ENCODE data around the gene EPB41. TPM values are rescaled to one million over a fixed set of nuclear protein-coding genes. Genes with fewer than 3 reads are reported as not detected.

The EPB41 gene
- total and polyA plus RNA-seq, 4 donors, result 10.7 to 189 (median 38.1) TPM

DNA sequence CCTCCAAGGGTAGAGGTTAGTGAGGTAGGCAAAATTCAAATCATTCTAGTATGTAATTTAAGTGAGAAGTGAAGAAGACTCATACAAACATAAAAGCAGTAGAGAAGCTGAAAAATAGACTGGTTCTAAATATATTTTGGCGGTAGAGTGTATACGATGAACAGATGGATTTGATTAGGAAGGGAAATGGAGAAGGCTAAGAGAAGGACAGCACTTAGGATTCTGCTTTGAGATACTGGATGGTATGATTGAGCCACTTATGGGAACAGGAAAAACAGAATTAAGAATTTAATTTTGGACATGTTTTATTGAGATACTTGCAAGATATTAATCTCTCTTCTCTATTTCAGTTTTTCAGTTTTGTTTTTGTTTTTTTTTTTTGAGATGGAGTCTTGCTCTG is 60.1 kb downstream of the EPB41 start:
- Histone ChIP-seq H3K9ac (ENCODE audit: low read depth in 1 of 2, low read length in 2 of 2) (peak overlapping the region in 1 of 2 donors; percentile 82), H3K4me1 (ENCODE audit: control insufficient read depth in 4 of 4, insufficient read depth in 4 of 4, low read length in 3 of 4) (peaks cover 0 to 12% (median 6%) of the 10 kb centered on the region in 4 donors), H3K27me3 (ENCODE audit: control insufficient read depth in 4 of 4, insufficient read depth in 4 of 4, low read length in 3 of 4) (no peaks in the 10 kb centered on the region), H3K36me3 (ENCODE audit: control insufficient read depth in 4 of 4, insufficient read depth in 3 of 4, low read depth in 1 of 4, low read length in 3 of 4) (no peaks in the 10 kb centered on the region), H3K27ac (ENCODE audit: low read depth in 1 of 2, low read length in 2 of 2) (peak overlapping the region; percentile 73 to 90), H3K9me3 (ENCODE audit: control insufficient read depth in 4 of 4, low read length in 3 of 4) (no peaks in the 10 kb centered on the region), H3K4me3 (ENCODE audit: low read depth in 1 of 3, low read length in 3 of 3) (no peak overlapping the region)
- WGBS, result 95% methylated on average over 2 of the region's 2 CpGs
- no peak for TF ChIP-seq HNF4A (conservative IDR thresholded peaks at IDR 0.05)
- TF ChIP-seq RAD21 (IDR thresholded peaks at IDR 0.05), result no peak
- TF ChIP-seq FOXA1 (IDR thresholded peaks at IDR 0.05), result no peak
- TF ChIP-seq, protein P1, sequence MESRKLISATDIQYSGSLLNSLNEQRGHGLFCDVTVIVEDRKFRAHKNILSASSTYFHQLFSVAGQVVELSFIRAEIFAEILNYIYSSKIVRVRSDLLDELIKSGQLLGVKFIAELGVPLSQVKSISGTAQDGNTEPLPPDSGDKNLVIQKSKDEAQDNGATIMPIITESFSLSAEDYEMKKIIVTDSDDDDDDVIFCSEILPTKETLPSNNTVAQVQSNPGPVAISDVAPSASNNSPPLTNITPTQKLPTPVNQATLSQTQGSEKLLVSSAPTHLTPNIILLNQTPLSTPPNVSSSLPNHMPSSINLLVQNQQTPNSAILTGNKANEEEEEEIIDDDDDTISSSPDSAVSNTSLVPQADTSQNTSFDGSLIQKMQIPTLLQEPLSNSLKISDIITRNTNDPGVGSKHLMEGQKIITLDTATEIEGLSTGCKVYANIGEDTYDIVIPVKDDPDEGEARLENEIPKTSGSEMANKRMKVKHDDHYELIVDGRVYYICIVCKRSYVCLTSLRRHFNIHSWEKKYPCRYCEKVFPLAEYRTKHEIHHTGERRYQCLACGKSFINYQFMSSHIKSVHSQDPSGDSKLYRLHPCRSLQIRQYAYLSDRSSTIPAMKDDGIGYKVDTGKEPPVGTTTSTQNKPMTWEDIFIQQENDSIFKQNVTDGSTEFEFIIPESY (IDR thresholded peaks at IDR 0.05), result no peak
- TF ChIP-seq EGR1 (IDR thresholded peaks at IDR 0.05; ENCODE audit: low read depth in 2 of 2), result no peak
- TF ChIP-seq SP1 (IDR thresholded peaks at IDR 0.05), result no peak
- no peak for TF ChIP-seq GABPA (IDR thresholded peaks at IDR 0.05 in 1 of 2, conservative IDR thresholded peaks at IDR 0.05 in 1 of 2)
- no peak for TF ChIP-seq TAF1 (conservative IDR thresholded peaks at IDR 0.05)
- no peak for TF ChIP-seq HNF4G (IDR thresholded peaks at IDR 0.05)
- TF ChIP-seq, protein P2, sequence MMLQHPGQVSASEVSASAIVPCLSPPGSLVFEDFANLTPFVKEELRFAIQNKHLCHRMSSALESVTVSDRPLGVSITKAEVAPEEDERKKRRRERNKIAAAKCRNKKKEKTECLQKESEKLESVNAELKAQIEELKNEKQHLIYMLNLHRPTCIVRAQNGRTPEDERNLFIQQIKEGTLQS (IDR thresholded peaks at IDR 0.05), result no peak
- no peak for TF ChIP-seq JUND (IDR thresholded peaks at IDR 0.05)
- TF ChIP-seq RXRA (IDR thresholded peaks at IDR 0.05), result no peak
- TF ChIP-seq, protein P3, sequence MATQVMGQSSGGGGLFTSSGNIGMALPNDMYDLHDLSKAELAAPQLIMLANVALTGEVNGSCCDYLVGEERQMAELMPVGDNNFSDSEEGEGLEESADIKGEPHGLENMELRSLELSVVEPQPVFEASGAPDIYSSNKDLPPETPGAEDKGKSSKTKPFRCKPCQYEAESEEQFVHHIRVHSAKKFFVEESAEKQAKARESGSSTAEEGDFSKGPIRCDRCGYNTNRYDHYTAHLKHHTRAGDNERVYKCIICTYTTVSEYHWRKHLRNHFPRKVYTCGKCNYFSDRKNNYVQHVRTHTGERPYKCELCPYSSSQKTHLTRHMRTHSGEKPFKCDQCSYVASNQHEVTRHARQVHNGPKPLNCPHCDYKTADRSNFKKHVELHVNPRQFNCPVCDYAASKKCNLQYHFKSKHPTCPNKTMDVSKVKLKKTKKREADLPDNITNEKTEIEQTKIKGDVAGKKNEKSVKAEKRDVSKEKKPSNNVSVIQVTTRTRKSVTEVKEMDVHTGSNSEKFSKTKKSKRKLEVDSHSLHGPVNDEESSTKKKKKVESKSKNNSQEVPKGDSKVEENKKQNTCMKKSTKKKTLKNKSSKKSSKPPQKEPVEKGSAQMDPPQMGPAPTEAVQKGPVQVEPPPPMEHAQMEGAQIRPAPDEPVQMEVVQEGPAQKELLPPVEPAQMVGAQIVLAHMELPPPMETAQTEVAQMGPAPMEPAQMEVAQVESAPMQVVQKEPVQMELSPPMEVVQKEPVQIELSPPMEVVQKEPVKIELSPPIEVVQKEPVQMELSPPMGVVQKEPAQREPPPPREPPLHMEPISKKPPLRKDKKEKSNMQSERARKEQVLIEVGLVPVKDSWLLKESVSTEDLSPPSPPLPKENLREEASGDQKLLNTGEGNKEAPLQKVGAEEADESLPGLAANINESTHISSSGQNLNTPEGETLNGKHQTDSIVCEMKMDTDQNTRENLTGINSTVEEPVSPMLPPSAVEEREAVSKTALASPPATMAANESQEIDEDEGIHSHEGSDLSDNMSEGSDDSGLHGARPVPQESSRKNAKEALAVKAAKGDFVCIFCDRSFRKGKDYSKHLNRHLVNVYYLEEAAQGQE (IDR thresholded peaks at IDR 0.05), result no peak
- no peak for TF ChIP-seq FOXA2 (IDR thresholded peaks at IDR 0.05)
- TF ChIP-seq, protein P4, sequence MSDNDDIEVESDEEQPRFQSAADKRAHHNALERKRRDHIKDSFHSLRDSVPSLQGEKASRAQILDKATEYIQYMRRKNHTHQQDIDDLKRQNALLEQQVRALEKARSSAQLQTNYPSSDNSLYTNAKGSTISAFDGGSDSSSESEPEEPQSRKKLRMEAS (IDR thresholded peaks at IDR 0.05), result no peak
- TF ChIP-seq YY1 (IDR thresholded peaks at IDR 0.05), result no peak
- DNase-seq (ENCODE audit: low spot score), result no peak

DNA sequence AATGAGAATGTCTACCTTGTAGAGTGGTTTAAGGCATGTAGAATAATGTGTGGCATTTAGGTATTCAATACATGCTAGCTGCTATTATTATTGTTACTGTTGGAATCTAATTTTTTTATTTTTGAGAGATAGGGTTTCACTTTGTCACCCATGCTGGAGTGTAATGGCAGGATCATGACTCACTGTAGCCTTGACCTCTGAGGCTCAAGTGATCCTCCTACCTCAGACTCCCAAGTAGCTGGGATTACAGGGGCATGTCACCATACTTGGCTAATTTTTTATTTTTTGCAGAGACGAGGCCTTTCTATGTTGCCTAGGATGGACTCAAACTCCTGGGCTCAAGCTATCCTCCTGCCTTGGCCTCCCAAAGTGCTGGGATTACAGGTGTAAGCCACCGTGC is 61.9 kb downstream of the EPB41 start:
- Histone ChIP-seq H3K27me3 (ENCODE audit: control insufficient read depth in 4 of 4, insufficient read depth in 4 of 4, low read length in 3 of 4) (no peaks in the 10 kb centered on the region), H3K4me3 (ENCODE audit: low read depth in 1 of 3, low read length in 3 of 3) (no peak overlapping the region), H3K9ac (ENCODE audit: low read depth in 1 of 2, low read length in 2 of 2) (no peak overlapping the region), H3K27ac (ENCODE audit: low read depth in 1 of 2, low read length in 2 of 2) (no peak overlapping the region), H3K4me1 (ENCODE audit: control insufficient read depth in 4 of 4, insufficient read depth in 4 of 4, low read length in 3 of 4) (peaks cover 0 to 12% (median 4%) of the 10 kb centered on the region in 4 donors), H3K9me3 (ENCODE audit: control insufficient read depth in 4 of 4, low read length in 3 of 4) (no peaks in the 10 kb centered on the region), H3K36me3 (ENCODE audit: control insufficient read depth in 4 of 4, insufficient read depth in 3 of 4, low read depth in 1 of 4, low read length in 3 of 4) (no peaks in the 10 kb centered on the region)
- WGBS, result 97% methylated on average over 2 of the region's 2 CpGs
- DNase-seq (ENCODE audit: low spot score), result no peak
- TF ChIP-seq RAD21 (IDR thresholded peaks at IDR 0.05), result no peak
- TF ChIP-seq, protein P3 (IDR thresholded peaks at IDR 0.05), result no peak
- TF ChIP-seq SP1 (IDR thresholded peaks at IDR 0.05), result no peak
- no peak for TF ChIP-seq HNF4G (IDR thresholded peaks at IDR 0.05)
- TF ChIP-seq, protein P2 (IDR thresholded peaks at IDR 0.05), result no peak
- no peak for TF ChIP-seq FOXA2 (IDR thresholded peaks at IDR 0.05)
- TF ChIP-seq, protein P5, sequence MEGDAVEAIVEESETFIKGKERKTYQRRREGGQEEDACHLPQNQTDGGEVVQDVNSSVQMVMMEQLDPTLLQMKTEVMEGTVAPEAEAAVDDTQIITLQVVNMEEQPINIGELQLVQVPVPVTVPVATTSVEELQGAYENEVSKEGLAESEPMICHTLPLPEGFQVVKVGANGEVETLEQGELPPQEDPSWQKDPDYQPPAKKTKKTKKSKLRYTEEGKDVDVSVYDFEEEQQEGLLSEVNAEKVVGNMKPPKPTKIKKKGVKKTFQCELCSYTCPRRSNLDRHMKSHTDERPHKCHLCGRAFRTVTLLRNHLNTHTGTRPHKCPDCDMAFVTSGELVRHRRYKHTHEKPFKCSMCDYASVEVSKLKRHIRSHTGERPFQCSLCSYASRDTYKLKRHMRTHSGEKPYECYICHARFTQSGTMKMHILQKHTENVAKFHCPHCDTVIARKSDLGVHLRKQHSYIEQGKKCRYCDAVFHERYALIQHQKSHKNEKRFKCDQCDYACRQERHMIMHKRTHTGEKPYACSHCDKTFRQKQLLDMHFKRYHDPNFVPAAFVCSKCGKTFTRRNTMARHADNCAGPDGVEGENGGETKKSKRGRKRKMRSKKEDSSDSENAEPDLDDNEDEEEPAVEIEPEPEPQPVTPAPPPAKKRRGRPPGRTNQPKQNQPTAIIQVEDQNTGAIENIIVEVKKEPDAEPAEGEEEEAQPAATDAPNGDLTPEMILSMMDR (IDR thresholded peaks at IDR 0.05; ENCODE audit: low read depth, low read length, missing input control), result no peak
- TF ChIP-seq JUND (IDR thresholded peaks at IDR 0.05), result no peak
- TF ChIP-seq, protein P1 (IDR thresholded peaks at IDR 0.05), result no peak
- no peak for TF ChIP-seq TAF1 (conservative IDR thresholded peaks at IDR 0.05)
- no peak for TF ChIP-seq EGR1 (IDR thresholded peaks at IDR 0.05; ENCODE audit: low read depth in 2 of 2)
- no peak for TF ChIP-seq GABPA (IDR thresholded peaks at IDR 0.05 in 1 of 2, conservative IDR thresholded peaks at IDR 0.05 in 1 of 2)
- TF ChIP-seq YY1 (IDR thresholded peaks at IDR 0.05), result no peak

Measured in liver (tissue), 9 donors.